Stomach smooth muscle (tissue), 2 donors: ENCODE results near the gene ZNRD2.
A peak's percentile ranks its signal among the peaks of the same experiment; 100 is the strongest.

Source experiments
- H3K27ac ChIP-seq: one replicate; pipeline ENCODE4 v1.7.0; 2013; ENCODE audit warnings: mild to moderate bottlenecking, low read length, inconsistent platforms
- H3K27me3 ChIP-seq, 2 donors: one replicate each; pipeline ENCODE4 v1.7.0; 2013; ENCODE audit warnings: low read length in 2 of 2; ENCODE audit not compliant: insufficient read depth in 2 of 2, control insufficient read depth in 1 of 2
- H3K36me3 ChIP-seq, 2 donors: one replicate each; pipeline ENCODE4 v1.7.0; 2013; ENCODE audit warnings: low read length in 2 of 2; ENCODE audit not compliant: control insufficient read depth in 2 of 2, insufficient read depth in 2 of 2
- H3K4me1 ChIP-seq: one replicate; pipeline ENCODE4 v1.7.0; 2013; ENCODE audit warnings: low read length; ENCODE audit not compliant: control insufficient read depth, insufficient read depth
- H3K4me3 ChIP-seq, 2 donors: one replicate each; pipeline ENCODE4 v1.7.0; 2013; ENCODE audit warnings: low read length in 2 of 2
- H3K9ac ChIP-seq, 2 donors: one replicate each; pipeline ENCODE4 v1.7.0; 2013; ENCODE audit warnings: low read length in 2 of 2, mild to moderate bottlenecking in 1 of 2
- H3K9me3 ChIP-seq, 2 donors: one replicate each; pipeline ENCODE4 v1.7.0; 2013; ENCODE audit warnings: low read length in 2 of 2; ENCODE audit not compliant: control insufficient read depth in 2 of 2
- donor health status: healthy.
- donor health status: Pancreatic carcinoma.

Gene ZNRD2

GRCh38 chr11:65528819-65529350, 41.4 kb upstream of the ZNRD2 start:
- no peak overlapping the region for H3K4me3 ChIP-seq
- no peaks in the 10 kb centered on the region for H3K9me3 ChIP-seq
- H3K27ac ChIP-seq, result no peak overlapping the region
- H3K9ac ChIP-seq, result no peak overlapping the region
- no peaks in the 10 kb centered on the region for H3K27me3 ChIP-seq
- H3K36me3 ChIP-seq, result peaks cover 32 to 44% of the 10 kb centered on the region in 2 donors
- peaks cover 25% of the 10 kb centered on the region for H3K4me1 ChIP-seq

DNA sequence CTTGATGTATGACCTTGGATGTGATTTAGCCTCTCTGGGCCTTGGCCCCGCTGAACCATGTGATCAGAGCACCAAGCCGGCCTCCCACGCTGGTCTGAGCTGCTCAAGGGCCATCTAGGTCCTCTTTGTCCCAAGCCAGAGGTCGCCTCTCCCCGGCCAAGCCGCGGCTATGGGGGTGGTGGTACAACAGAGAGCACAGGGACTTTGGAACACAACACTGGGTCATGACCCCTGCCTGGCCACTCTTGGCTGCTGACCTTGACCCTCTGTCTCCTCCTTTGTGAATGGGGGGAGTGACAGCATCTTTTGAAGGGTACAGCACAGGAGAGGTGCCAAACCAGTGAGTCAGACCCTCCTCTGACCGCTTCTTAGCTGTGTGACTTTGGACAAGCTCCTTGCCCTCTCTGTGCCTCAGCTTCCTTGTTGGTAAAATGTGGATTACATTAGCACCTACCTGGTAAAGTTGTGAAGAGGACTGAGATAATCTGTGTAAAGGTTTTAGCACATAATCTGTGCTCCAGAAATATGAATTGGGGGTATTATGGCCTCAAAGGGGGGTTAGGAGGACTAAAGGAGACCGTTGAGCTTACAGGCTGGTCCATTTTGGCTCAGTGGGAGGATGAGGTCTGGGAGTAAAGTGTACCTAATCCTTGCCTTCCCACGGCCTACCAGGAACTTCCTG, 40.7 kb upstream of the ZNRD2 start:
- H3K27me3 ChIP-seq, result no peaks in the 10 kb centered on the region
- H3K36me3 ChIP-seq, result peaks cover 32 to 46% of the 10 kb centered on the region in 2 donors
- H3K4me3 ChIP-seq, result no peak overlapping the region
- H3K4me1 ChIP-seq, result peaks cover 21% of the 10 kb centered on the region
- no peak overlapping the region for H3K27ac ChIP-seq
- H3K9ac ChIP-seq, result no peak overlapping the region
- no peaks in the 10 kb centered on the region for H3K9me3 ChIP-seq

DNA sequence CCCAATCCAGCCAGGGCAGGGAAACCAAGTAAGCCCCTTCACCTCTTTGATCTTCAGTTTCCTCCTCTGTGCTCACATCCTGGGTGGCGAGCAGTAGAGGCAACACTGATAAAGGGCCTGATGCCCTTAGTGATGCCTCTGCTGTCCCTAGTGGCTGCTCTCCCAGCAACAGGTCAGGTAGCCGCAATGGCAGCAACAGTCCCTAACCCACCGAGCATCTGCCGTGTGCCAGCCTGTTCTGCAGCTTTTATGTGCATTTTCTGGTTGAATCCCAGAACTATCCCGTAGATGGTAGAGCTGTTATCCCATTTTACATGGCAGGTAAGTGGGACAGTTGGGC, 40.1 kb upstream of the ZNRD2 start:
- no peak overlapping the region for H3K9ac ChIP-seq
- H3K36me3 ChIP-seq, result peaks cover 32 to 48% of the 10 kb centered on the region in 2 donors
- no peak overlapping the region for H3K4me3 ChIP-seq
- no peak overlapping the region for H3K27ac ChIP-seq
- H3K27me3 ChIP-seq, result no peaks in the 10 kb centered on the region
- H3K4me1 ChIP-seq, result peaks cover 21% of the 10 kb centered on the region
- no peaks in the 10 kb centered on the region for H3K9me3 ChIP-seq

DNA sequence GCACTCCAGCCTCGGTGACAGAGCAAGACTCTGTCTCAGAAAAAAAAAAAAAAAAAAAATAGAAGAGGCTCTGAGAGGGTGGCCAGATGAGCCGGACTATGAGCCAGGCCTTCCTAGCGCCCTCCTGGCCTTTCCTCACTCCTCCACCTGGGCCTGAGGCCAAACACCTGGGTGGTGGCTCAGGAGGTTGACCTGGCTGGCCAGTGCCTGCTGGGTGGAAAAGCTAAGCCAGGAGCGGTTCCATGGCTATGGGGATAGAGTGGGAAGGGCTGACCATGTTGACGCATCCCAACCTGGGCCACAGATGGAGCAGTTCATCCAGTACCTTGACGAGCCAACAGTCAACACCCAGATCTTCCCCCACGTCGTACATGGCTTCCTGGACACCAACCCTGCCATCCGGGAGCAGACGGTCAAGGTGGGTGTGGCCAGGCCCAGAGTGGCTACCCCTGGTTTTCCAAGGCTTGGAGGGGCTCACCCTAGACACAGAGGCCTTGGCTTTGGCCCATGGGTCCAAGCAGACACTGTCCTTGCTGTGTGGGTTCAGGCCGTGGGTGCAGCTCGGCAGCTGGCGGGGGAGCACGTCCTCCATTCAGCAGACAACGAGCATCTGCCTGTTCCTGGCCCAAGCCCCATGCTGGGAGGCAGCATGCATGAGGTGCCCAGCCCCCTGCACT, 37.8 kb upstream of the ZNRD2 start:
- Histone ChIP-seq H3K4me3 (no peak overlapping the region), H3K9ac (no peak overlapping the region), H3K9me3 (no peaks in the 10 kb centered on the region), H3K27ac (no peak overlapping the region), H3K4me1 (peaks cover 6% of the 10 kb centered on the region), H3K27me3 (no peaks in the 10 kb centered on the region), H3K36me3 (peaks cover 30 to 54% of the 10 kb centered on the region in 2 donors)

- Histone ChIP-seq H3K4me3 (no peak overlapping the region), H3K27ac (no peak overlapping the region), H3K4me1 (peaks cover 10% of the 10 kb centered on the region), H3K27me3 (no peaks in the 10 kb centered on the region), H3K9me3 (no peaks in the 10 kb centered on the region), H3K36me3 (peaks cover 29 to 41% of the 10 kb centered on the region in 2 donors), H3K9ac (no peak overlapping the region)
Measured at GRCh38 chr11:65535102-65535501, 35.2 kb upstream of the ZNRD2 start.

DNA sequence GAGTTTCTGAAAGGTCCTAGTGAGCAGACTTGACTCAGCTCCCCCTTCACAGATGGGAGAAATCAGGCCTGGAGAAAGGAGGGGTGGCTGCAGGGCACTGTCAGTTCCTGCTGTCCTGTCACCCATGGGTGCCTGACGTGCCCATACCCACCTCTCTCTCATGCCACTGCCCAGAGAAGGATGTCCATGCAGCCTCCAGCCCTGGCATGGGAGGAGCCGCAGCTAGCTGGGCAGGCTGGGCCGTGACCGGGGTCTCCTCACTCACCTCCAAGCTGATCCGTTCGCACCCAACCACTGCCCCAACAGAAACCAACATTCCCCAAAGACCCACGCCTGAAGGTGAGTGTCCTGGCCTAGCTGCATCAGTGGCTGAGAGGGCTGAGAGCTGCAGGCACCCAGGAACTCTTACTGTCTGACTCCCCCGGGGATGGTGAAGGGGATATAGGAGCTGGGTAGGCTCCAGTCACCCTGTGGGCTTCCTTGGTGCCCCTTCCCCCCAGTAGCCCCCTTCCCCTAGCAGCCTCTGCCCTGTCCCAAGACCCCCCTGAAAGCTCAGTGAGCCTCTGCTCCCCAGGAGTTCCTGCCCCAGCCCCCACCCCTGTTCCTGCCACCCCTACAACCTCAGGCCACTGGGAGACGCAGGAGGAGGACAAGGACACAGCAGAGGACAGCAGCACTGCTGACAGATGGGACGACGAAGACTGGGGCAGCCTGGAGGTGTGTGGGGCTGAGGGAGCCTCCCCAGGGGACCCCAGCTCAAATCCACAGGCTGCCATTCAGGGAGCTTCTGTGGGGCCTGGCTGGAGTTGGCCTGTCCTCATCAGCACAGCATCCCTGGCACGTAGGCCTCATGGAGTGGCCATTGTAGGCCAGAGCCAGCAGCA, 33.6 kb upstream of the ZNRD2 start:
- Histone ChIP-seq H3K27me3 (no peaks in the 10 kb centered on the region), H3K4me3 (no peak overlapping the region), H3K27ac (peak overlapping the region; percentile 11), H3K4me1 (peaks cover 25% of the 10 kb centered on the region), H3K36me3 (peaks cover 15 to 26% of the 10 kb centered on the region in 2 donors), H3K9me3 (no peaks in the 10 kb centered on the region), H3K9ac (no peak overlapping the region)

DNA sequence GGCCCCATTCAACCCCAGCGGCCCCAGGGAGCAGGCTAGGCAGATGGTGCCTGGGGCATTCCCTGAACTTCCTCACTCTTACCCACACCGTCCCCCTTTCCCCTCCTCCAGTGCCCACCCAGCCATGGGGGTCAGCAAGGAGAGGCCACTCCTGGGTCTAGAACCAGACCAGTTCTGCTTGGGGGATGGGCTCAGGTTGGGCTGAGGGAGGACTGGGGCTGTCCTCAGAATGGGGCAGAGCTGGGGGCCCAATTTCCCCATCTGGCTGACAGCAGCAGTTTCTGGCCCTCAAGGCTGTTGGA, 33.0 kb upstream of the ZNRD2 start:
- Histone ChIP-seq H3K4me3 (no peak overlapping the region), H3K9ac (no peak overlapping the region), H3K4me1 (peaks cover 29% of the 10 kb centered on the region), H3K27ac (peak overlapping the region; percentile 11), H3K9me3 (no peaks in the 10 kb centered on the region), H3K27me3 (no peaks in the 10 kb centered on the region), H3K36me3 (peaks cover 13 to 23% of the 10 kb centered on the region in 2 donors)

- Histone ChIP-seq H3K9ac (no peak overlapping the region), H3K27ac (peak overlapping the region; percentile 11), H3K4me1 (peaks cover 29% of the 10 kb centered on the region), H3K9me3 (no peaks in the 10 kb centered on the region), H3K36me3 (peaks cover 10 to 21% of the 10 kb centered on the region in 2 donors), H3K27me3 (no peaks in the 10 kb centered on the region), H3K4me3 (no peak overlapping the region)
Measured at GRCh38 chr11:65537620-65538231, 32.6 kb upstream of the ZNRD2 start.

DNA sequence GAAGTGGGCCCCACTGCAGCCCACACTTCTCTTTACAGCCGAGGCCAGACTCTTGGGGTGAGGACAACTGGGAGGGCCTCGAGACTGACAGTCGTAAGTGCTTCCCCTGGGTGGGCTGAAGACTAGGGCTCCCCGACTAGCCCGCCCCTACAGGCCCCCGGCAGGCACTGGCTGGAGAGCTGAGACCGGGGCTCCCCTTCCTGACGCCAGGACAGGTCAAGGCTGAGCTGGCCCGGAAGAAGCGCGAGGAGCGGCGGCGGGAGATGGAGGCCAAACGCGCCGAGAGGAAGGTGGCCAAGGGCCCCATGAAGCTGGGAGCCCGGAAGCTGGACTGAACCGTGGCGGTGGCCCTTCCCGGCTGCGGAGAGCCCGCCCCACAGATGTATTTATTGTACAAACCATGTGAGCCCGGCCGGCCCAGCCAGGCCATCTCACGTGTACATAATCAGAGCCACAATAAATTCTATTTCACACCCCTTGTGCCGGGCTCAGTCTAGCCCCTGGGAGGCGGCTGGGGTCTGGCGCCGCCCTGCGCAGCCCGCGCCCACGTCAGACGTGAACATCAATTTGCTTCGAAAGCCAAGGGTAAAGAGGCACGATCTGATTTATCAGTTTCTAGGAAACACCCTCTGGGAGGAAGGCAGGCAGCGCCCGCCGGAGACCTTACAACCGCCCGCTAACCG, 31.9 kb upstream of the ZNRD2 start:
- H3K27ac ChIP-seq, result no peak overlapping the region
- H3K9me3 ChIP-seq, result no peaks in the 10 kb centered on the region
- peaks cover 13 to 16% of the 10 kb centered on the region in 2 donors for H3K36me3 ChIP-seq
- H3K9ac ChIP-seq, result no peak overlapping the region
- H3K27me3 ChIP-seq, result no peaks in the 10 kb centered on the region
- H3K4me3 ChIP-seq, result no peak overlapping the region
- H3K4me1 ChIP-seq, result peaks cover 29% of the 10 kb centered on the region
